K562 (cell line): ENCODE measurements around the gene OLFML2B. TPM values are rescaled to one million over a fixed set of nuclear protein-coding genes. Genes with fewer than 3 reads are reported as not detected.
A peak's percentile ranks its signal among the peaks of the same experiment; 100 is the strongest.

Source experiments
- ATAC-seq: fragments of 200-7000 bp; cut with Tn5 transposase; 3 replicates; pipeline ENCODE4 v1.9.1; 2020; ENCODE audit warnings: moderate library complexity
- BruUV-seq: library from RNA; stranded (reverse); fragments of 400-500 nt; replicated peaks from 2 replicates; lab custom pipeline; 2021; lab: Mats Ljungman, UMichigan
- CTCF ChIA-PET: fragments of 300-600 bp; formaldehyde crosslinking; extraction: SDS; loops from one replicate; lab custom pipeline; 2021; ENCODE audit warnings: low intra/inter-chr PET ratio; lab: Yijun Ruan, JAX
- POLR2A ChIA-PET: fragments of 300-600, 350-650 bp; sonication (Branson Sonifier 250); formaldehyde crosslinking; extraction: SDS; loops from one replicate; lab custom pipeline; 2021; ENCODE audit warnings: antibody characterized with exemption, inconsistent platforms; lab: Yijun Ruan, JAX
- DNase-seq, 4 experiments: peaks; one replicate each; pipeline versions ENCODE4 v3.0.0 to v3.0.0-alpha.2; 2011 to 2018; ENCODE audit warnings: low spot score in 3 of 4, mixed read lengths in 3 of 4; ENCODE audit errors: extremely low read depth in 1 of 4
- FAIRE-seq: peaks from 2 replicates; lab custom pipeline; 2011; peaks lifted over from hg19 to GRCh38; lab: Jason Lieb, UNC
- H2AFZ ChIP-seq: 2 replicates; pipeline ENCODE4 v1.6.0; 2011; ENCODE audit warnings: low read depth, low read length, control low read depth, inconsistent platforms
- H3K27ac ChIP-seq: fragments of 200-600 bp; 3 replicates; pipeline ENCODE4 v1.8.0; 2011; ENCODE audit warnings: low read depth, mild to moderate bottlenecking, control low read depth, inconsistent platforms, low read length, moderate library complexity, mixed read lengths; ENCODE audit errors: extremely low read depth
- H3K27me3 ChIP-seq, 2 experiments: fragments of 300-600 bp in 1 of 2; 2 replicates in 1 of 2; 3 replicates in 1 of 2; pipeline versions ENCODE4 v1.6.0 to v1.8.0; 2011; ENCODE audit warnings: inconsistent platforms in 2 of 2, low read length in 2 of 2, mild to moderate bottlenecking in 1 of 2, mixed read lengths in 1 of 2, moderate library complexity in 1 of 2; ENCODE audit not compliant: control insufficient read depth in 2 of 2, insufficient read depth in 2 of 2
- H3K36me3 ChIP-seq: fragments of 300-600 bp; 3 replicates; pipeline ENCODE4 v1.8.0; 2011; ENCODE audit warnings: mild to moderate bottlenecking, low read length, inconsistent platforms; ENCODE audit not compliant: control insufficient read depth, insufficient read depth
- H3K4me1 ChIP-seq, 2 experiments: fragments of 200-600 bp in 1 of 2; replicated peaks in 1 of 2; 2 replicates in 1 of 2; 3 replicates in 1 of 2; pipeline versions ENCODE4 v1.5.1 to v1.8.0; 2011; ENCODE audit warnings: inconsistent platforms in 2 of 2, low read length in 2 of 2, mild to moderate bottlenecking in 1 of 2, mixed read lengths in 1 of 2, moderate library complexity in 1 of 2; ENCODE audit not compliant: control insufficient read depth in 2 of 2, insufficient read depth in 2 of 2
- H3K4me2 ChIP-seq: 2 replicates; pipeline ENCODE4 v1.6.1; 2011; ENCODE audit warnings: low read length, control low read depth, inconsistent platforms, mixed read lengths; ENCODE audit not compliant: insufficient read depth
- H3K4me3 ChIP-seq: fragments of 200-600 bp; sonication (generic), shearing (Covaris generic); 2 replicates; pipeline ENCODE4 v1.5.1; 2016; ENCODE audit warnings: control low read depth, inconsistent platforms
- H3K79me2 ChIP-seq: fragments of 200-600 bp; 3 replicates; pipeline ENCODE4 v1.8.0; 2011; ENCODE audit warnings: low read length, inconsistent platforms; ENCODE audit not compliant: control insufficient read depth, insufficient read depth
- H3K9ac ChIP-seq, 2 experiments: 2 replicates each; pipeline versions ENCODE4 v1.6.0 to v1.6.1; 2011; ENCODE audit warnings: low read depth in 2 of 2, low read length in 2 of 2, control low read depth in 1 of 2, inconsistent platforms in 1 of 2, mild to moderate bottlenecking in 1 of 2, mixed read lengths in 1 of 2; ENCODE audit not compliant: insufficient read depth in 1 of 2
- H3K9me1 ChIP-seq: one replicate; pipeline ENCODE4 v1.6.0; 2011; ENCODE audit warnings: inconsistent platforms, mild to moderate bottlenecking, low read length, moderate library complexity; ENCODE audit not compliant: control insufficient read depth, insufficient read depth
- H3K9me3 ChIP-seq: replicated peaks from 2 replicates; pipeline ENCODE4 v1.5.1; 2011; ENCODE audit warnings: low read depth, low read length, inconsistent platforms; ENCODE audit not compliant: control insufficient read depth, insufficient read depth
- H4K20me1 ChIP-seq: replicated peaks from 2 replicates; pipeline ENCODE4 v1.6.1; 2011; ENCODE audit warnings: low read length, inconsistent platforms, mixed read lengths; ENCODE audit not compliant: control insufficient read depth, insufficient read depth
- CREB5 ChIP-seq: fragments of 250-450 bp; sonication (Bioruptor Pico); IDR thresholded peaks from 2 replicates; pipeline ENCODE4 v1.5.0; 2020; ENCODE audit warnings: mild to moderate bottlenecking
- DNMT1 ChIP-seq: fragments of 450-650 bp; IDR thresholded peaks from 2 replicates; pipeline ENCODE4 v1.6.1; 2016; ENCODE audit warnings: antibody characterized with exemption, mild to moderate bottlenecking
- HINFP ChIP-seq: fragments of 450-650 bp; conservative IDR thresholded peaks from 2 replicates; pipeline ENCODE4 v1.6.1; 2016; ENCODE audit warnings: missing genetic modification characterization, low read depth, mild to moderate bottlenecking, control low read depth, missing compliant biosample characterization
- HIVEP1 ChIP-seq: fragments of 250-450 bp; sonication (Bioruptor Pico); IDR thresholded peaks from 2 replicates; pipeline ENCODE4 v1.4.0; 2020; ENCODE audit warnings: mild to moderate bottlenecking
- HNRNPLL ChIP-seq: fragments of 200-400 bp; formaldehyde crosslinking; IDR thresholded peaks from 2 replicates; pipeline ENCODE4 v1.6.1; 2017; ENCODE audit warnings: low read length, low read depth, mild to moderate bottlenecking; ENCODE audit not compliant: poor library complexity, severe bottlenecking
- MAFF ChIP-seq: IDR thresholded peaks from 2 replicates; pipeline ENCODE4 v1.6.1; 2012; ENCODE audit warnings: low read length, improper control_type of control experiment
- MIER1 ChIP-seq: fragments of 450-650 bp; IDR thresholded peaks from 2 replicates; pipeline ENCODE4 v1.6.1; 2016; ENCODE audit warnings: antibody characterized with exemption, mild to moderate bottlenecking, low read depth
- MYBL2 ChIP-seq, 2 experiments: fragments of 450-650 bp in 1 of 2; sonication (generic) in 1 of 2; formaldehyde crosslinking in 1 of 2; IDR thresholded peaks; 2 replicates each; pipeline versions ENCODE4 v1.6.1 to v1.8.1; 2017 to 2022; ENCODE audit warnings: borderline replicate concordance in 1 of 2, inconsistent platforms in 1 of 2, low read depth in 1 of 2, mild to moderate bottlenecking in 1 of 2, missing genetic modification reagents in 1 of 2, moderate library complexity in 1 of 2
- PATZ1 ChIP-seq: fragments of 250-450 bp; sonication (Bioruptor Pico); IDR thresholded peaks from 2 replicates; pipeline ENCODE4 v1.5.0; 2020; ENCODE audit warnings: mild to moderate bottlenecking, borderline replicate concordance
- PTBP1 ChIP-seq: fragments of 200-400 bp; formaldehyde crosslinking; IDR thresholded peaks from 2 replicates; pipeline ENCODE4 v1.6.1; 2017; ENCODE audit warnings: low read depth, low read length
- RAD21 ChIP-seq, 2 experiments: fragments of 250-450 bp in 1 of 2; fragments of 450-650 bp in 1 of 2; sonication (Bioruptor Pico) in 1 of 2; formaldehyde crosslinking in 1 of 2; IDR thresholded peaks in 1 of 2; conservative IDR thresholded peaks in 1 of 2; 2 replicates each; pipeline versions ENCODE4 v1.4.0 to v1.8.0; 2020 to 2022; ENCODE audit warnings: mild to moderate bottlenecking in 2 of 2, moderate library complexity in 1 of 2
- RCOR1 ChIP-seq, 2 experiments: IDR thresholded peaks; 2 replicates each; pipeline ENCODE4 v1.6.1; 2012; ENCODE audit warnings: low read depth in 2 of 2, low read length in 2 of 2, borderline replicate concordance in 1 of 2, improper control_type of control experiment in 1 of 2
- SMARCA5 ChIP-seq: fragments of 450-650 bp; IDR thresholded peaks from 2 replicates; pipeline ENCODE4 v1.6.1; 2016
- SMARCB1 ChIP-seq: IDR thresholded peaks from 2 replicates; pipeline ENCODE4 v1.6.1; 2011; ENCODE audit warnings: improper control_type of control experiment, low read depth; ENCODE audit not compliant: insufficient read length
- TAF9B ChIP-seq: fragments of 450-650 bp; IDR thresholded peaks from 2 replicates; pipeline ENCODE4 v1.6.1; 2018; ENCODE audit warnings: mild to moderate bottlenecking; ENCODE audit not compliant: partially characterized antibody
- ZBTB1 ChIP-seq: sonication (generic); formaldehyde crosslinking; IDR thresholded peaks from 2 replicates; pipeline ENCODE4 v1.8.1; 2023; ENCODE audit warnings: missing genetic modification reagents, low read depth, mild to moderate bottlenecking, borderline replicate concordance
- WGBS: fragments of 100-300 bp; shearing (Covaris generic); methylation state at CpG from one replicate; pipeline ENCODE4 v1.1.6; 2016; ENCODE audit warnings: low coverage, mixed read lengths; ENCODE audit not compliant: insufficient coverage; ENCODE audit errors: missing lambda C conversion rate; 5-methylcytosine and 5-hydroxymethylcytosine counted together
- in situ Hi-C: fragments of 300-500 bp; cut with MboI; formaldehyde crosslinking; loops from 4 replicates; pipeline ENCODE4 v1.15.0; 2018; ENCODE audit warnings: inconsistent platforms, mixed read lengths
- intact Hi-C: fragments of 100-400 bp; cut with micrococcal nuclease; formaldehyde crosslinking; loops from 2 replicates; pipeline ENCODE4 v1.14.2; 2022
- polyA plus RNA-seq, 8 experiments: library from polyadenylated mRNA; depleted of rRNA in 4 of 8; stranded (reverse) in 5 of 8; unstranded in 3 of 8; fragments of >200 nt; fragmentation: Nextera tagmentation in 2 of 8; fragmentation: Illumina TruSeq in 1 of 8; extraction: Ambion mirVana in 2 of 8; extraction: Trizol in 1 of 8; gene quantifications; 2 replicates each; pipeline versions ENCODE4 v1.2.1 to v1.2.3, GENCODE V29; 2011 to 2014; ENCODE audit warnings: inconsistent platforms in 1 of 8, missing spikeins in 1 of 8
- total RNA-seq, 7 experiments: library from RNA; depleted of rRNA in 6 of 7; stranded (reverse); fragments of >200 nt in 6 of 7; fragmentation: Illumina TruSeq in 2 of 7; extraction: Trizol in 2 of 7; gene quantifications; 2 replicates each; pipeline versions ENCODE4 v1.2.1 to v1.2.3, GENCODE V29; 2011 to 2021; ENCODE audit warnings: low replicate concordance in 1 of 7

Gene OLFML2B
- total and polyA plus RNA-seq, 9 of the 15 experiments (the other 6 are each of a cell fraction or from before 2014, with no cell fraction given), result not detected

GRCh38 chr1:161946071-161946987, 77.3 kb downstream of the OLFML2B start:
- intact Hi-C loops, result no loop called here
- ChIA-PET CTCF (no interaction called here), POLR2A (interaction anchor here (1.5 kb wide), 1 partner anchor 14 kb away, joined by 3 read pairs; no protein-coding TSS in a partner anchor)
- Histone ChIP-seq H3K9me3 (no peaks in the 10 kb centered on the region), H3K27me3 (no peaks in the 10 kb centered on the region), H2AFZ (no peak overlapping the region), H3K9me1 (no peaks in the 10 kb centered on the region), H3K79me2 (no peaks in the 10 kb centered on the region), H3K4me1 (peaks cover 0 to 36% of the 10 kb centered on the region in 2 experiments; a peak in 2 of 5 replicates), H4K20me1 (no peaks in the 10 kb centered on the region), H3K4me2 (peak overlapping the region; percentile 62; the same call in 1 of the 2 replicates), H3K36me3 (peaks cover 12% of the 10 kb centered on the region; the same call in 2 of the 3 replicates), H3K27ac (no peak overlapping the region; the same call in 2 of the 3 replicates), H3K4me3 (no peak overlapping the region), H3K9ac (no peak overlapping the region)
- no peak for FAIRE-seq
- WGBS, result 89% methylated on average over 5 of the region's 5 CpGs
- ATAC-seq, result no peak
- no TSS peak for BruUV-seq
- no peak for DNase-seq
- in situ Hi-C loops, result no loop called here
- TF ChIP-seq HIVEP1 (CRISPR knock-in tag) (no peak), ZBTB1 (CRISPR knock-in tag) (no peak), SMARCB1 (no peak), SMARCA5 (no peak), HINFP (no peak), MYBL2 (IDR thresholded peaks at IDR 0.05; ENCODE audit: low read depth) (no peak), MYBL2 (CRISPR knock-in tag; IDR thresholded peaks at IDR 0.05; ENCODE audit: borderline replicate concordance) (no peak), PTBP1 (no peak), TAF9B (no peak), PATZ1 (no peak), MAFF (peak; percentile 71), CREB5 (CRISPR knock-in tag) (no peak), RAD21 (CRISPR knock-in tag; conservative IDR thresholded peaks at IDR 0.05 in 1 of 2, IDR thresholded peaks at IDR 0.05 in 1 of 2) (no peak), HNRNPLL (no peak), MIER1 (no peak), DNMT1 (no peak), RCOR1 (IDR thresholded peaks at IDR 0.05; ENCODE audit: borderline replicate concordance in 1 of 2, low read depth in 2 of 2, low read length in 2 of 2) (no peak)
